OCI-LY1 (cell line): ENCODE data around the gene VPS35L.

ENCODE experiments used
- EZH2 ChIP-seq: fragments of 200-600 bp; sonication (generic), shearing (Covaris generic); IDR thresholded peaks from 2 replicates; pipeline ENCODE4 v1.8.0; 2017; ENCODE audit warnings: borderline replicate concordance, mixed run types, mild to moderate bottlenecking, antibody characterized with exemption, low read length, moderate library complexity, mixed read lengths
- TF ChIP-seq, protein P1 (sequence below): fragments of 200-600 bp; sonication (generic), shearing (Covaris generic); IDR thresholded peaks from 2 replicates; pipeline ENCODE4 v1.5.1; 2017; ENCODE audit warnings: mild to moderate bottlenecking, antibody characterized with exemption, low read length, moderate library complexity, mixed read lengths

DNA sequence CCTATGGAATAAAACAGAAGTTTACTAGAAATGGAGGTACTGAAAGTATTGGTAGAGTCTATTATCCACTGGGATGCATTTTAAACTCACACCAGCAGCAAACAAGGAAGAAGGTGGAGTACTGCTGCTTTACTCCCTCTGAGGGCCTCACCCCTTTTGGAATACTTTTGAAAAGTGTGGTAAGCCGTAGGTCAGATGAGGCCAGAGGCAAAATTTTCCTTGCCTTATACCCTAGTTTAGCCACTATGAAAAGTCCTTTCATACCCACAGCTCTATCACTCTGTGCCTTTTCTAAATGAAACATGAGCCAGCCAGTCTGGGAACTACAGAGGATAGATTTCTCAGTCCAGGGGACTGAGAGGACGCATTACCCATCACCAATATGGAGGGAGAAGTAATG lies 47.6 kb upstream of the VPS35L start:
- TF ChIP-seq EZH2: no peak
- TF ChIP-seq, protein P1, sequence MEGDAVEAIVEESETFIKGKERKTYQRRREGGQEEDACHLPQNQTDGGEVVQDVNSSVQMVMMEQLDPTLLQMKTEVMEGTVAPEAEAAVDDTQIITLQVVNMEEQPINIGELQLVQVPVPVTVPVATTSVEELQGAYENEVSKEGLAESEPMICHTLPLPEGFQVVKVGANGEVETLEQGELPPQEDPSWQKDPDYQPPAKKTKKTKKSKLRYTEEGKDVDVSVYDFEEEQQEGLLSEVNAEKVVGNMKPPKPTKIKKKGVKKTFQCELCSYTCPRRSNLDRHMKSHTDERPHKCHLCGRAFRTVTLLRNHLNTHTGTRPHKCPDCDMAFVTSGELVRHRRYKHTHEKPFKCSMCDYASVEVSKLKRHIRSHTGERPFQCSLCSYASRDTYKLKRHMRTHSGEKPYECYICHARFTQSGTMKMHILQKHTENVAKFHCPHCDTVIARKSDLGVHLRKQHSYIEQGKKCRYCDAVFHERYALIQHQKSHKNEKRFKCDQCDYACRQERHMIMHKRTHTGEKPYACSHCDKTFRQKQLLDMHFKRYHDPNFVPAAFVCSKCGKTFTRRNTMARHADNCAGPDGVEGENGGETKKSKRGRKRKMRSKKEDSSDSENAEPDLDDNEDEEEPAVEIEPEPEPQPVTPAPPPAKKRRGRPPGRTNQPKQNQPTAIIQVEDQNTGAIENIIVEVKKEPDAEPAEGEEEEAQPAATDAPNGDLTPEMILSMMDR: no peak
